Loucy (cell line): Measurements from ENCODE around the gene IGSF22.

Experiments
- H2AFZ ChIP-seq: fragments of 200-600 bp; sonication (generic); 2 replicates; pipeline ENCODE4 v1.6.0; 2016; ENCODE audit warnings: antibody characterized with exemption, mild to moderate bottlenecking, low read length, moderate library complexity
- H3F3A ChIP-seq: fragments of 200-600 bp; 2 replicates; pipeline ENCODE4 v1.6.0; 2016; ENCODE audit warnings: antibody characterized with exemption, low read depth, mild to moderate bottlenecking
- H3K27me3 ChIP-seq: fragments of 200-600 bp; sonication (generic); 2 replicates; pipeline ENCODE4 v1.6.1; 2014; ENCODE audit warnings: low read length, mild to moderate bottlenecking; ENCODE audit not compliant: insufficient read depth, poor library complexity, severe bottlenecking
- H3K36me3 ChIP-seq: fragments of 200-600 bp; sonication (generic); 2 replicates; pipeline ENCODE4 v1.6.1; 2016; ENCODE audit warnings: low read length; ENCODE audit not compliant: insufficient read depth
- H3K4me1 ChIP-seq: fragments of 200-600 bp; sonication (generic); 2 replicates; pipeline ENCODE4 v1.5.1; 2014; ENCODE audit warnings: low read length, mild to moderate bottlenecking; ENCODE audit not compliant: insufficient read depth, poor library complexity, severe bottlenecking
- H3K4me2 ChIP-seq: fragments of 200-600 bp; sonication (generic); 2 replicates; pipeline ENCODE4 v1.6.0; 2014; ENCODE audit warnings: antibody characterized with exemption, low read length, low read depth, mild to moderate bottlenecking; ENCODE audit not compliant: poor library complexity, severe bottlenecking
- H3K4me3 ChIP-seq: fragments of 200-600 bp; sonication (generic); 2 replicates; pipeline ENCODE4 v1.5.1; 2014; ENCODE audit warnings: low read length, mild to moderate bottlenecking, mixed read lengths; ENCODE audit not compliant: poor library complexity, severe bottlenecking
- H3K79me2 ChIP-seq: fragments of 200-600 bp; sonication (generic); 2 replicates; pipeline ENCODE4 v1.6.1; 2014; ENCODE audit warnings: low read length; ENCODE audit not compliant: insufficient read depth
- H3K9ac ChIP-seq: fragments of 200-600 bp; sonication (generic); 2 replicates; pipeline ENCODE4 v1.6.0; 2014; ENCODE audit warnings: mild to moderate bottlenecking, low read depth, low read length, moderate library complexity; ENCODE audit not compliant: poor library complexity, severe bottlenecking
- H3K9me2 ChIP-seq: fragments of 200-600 bp; sonication (generic); replicated peaks from 2 replicates; pipeline ENCODE4 v1.6.1; 2016; ENCODE audit warnings: low read depth, low read length, mixed read lengths
- H3K9me3 ChIP-seq: fragments of 200-600 bp; sonication (generic); 2 replicates; pipeline ENCODE4 v1.6.1; 2014; ENCODE audit warnings: mild to moderate bottlenecking, antibody characterized with exemption, low read length, low read depth; ENCODE audit not compliant: insufficient read depth
- H4K20me1 ChIP-seq: fragments of 200-600 bp; sonication (generic); 2 replicates; pipeline ENCODE4 v1.6.0; 2014; ENCODE audit warnings: antibody characterized with exemption, low read length, mild to moderate bottlenecking; ENCODE audit not compliant: insufficient read depth, poor library complexity, severe bottlenecking
- EZH2phosphoT487 ChIP-seq: fragments of 200-600 bp; IDR thresholded peaks from 2 replicates; pipeline ENCODE4 v1.6.1; 2018; ENCODE audit warnings: antibody characterized with exemption, mild to moderate bottlenecking, moderate library complexity, borderline replicate concordance
- TF ChIP-seq, protein P1 (sequence below): fragments of 200-600 bp; sonication (generic); conservative IDR thresholded peaks from 2 replicates; pipeline ENCODE4 v1.5.1; 2014; ENCODE audit warnings: mild to moderate bottlenecking, antibody characterized with exemption, low read length

The IGSF22 gene

DNA sequence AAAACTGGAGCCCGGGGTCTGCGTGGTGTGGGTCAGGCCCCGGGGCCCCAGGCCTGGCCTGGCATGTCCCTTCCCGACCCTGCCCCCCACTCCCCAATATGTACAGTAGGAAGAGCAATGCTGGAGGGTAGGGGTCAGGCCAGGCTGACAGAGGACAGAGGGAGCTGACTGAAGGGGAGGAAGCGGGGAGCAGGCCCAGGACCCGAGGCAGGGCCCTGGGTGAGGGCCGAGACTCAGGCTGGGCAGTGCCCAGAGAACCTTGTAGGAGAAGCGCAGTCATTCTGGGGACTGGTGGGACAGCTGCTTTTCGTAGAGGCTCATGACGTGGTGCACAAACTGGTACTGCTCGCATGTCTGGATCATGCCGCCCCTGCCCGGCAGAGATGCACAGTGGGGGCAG, 2.7 kb upstream of the IGSF22 start:
- Histone ChIP-seq H3K36me3 (no peaks in the 10 kb centered on the region), H3K9me3 (no peaks in the 10 kb centered on the region), H2AFZ (no peak overlapping the region), H3K4me1 (no peaks in the 10 kb centered on the region), H3K79me2 (no peaks in the 10 kb centered on the region), H3K27me3 (peaks cover 2% of the 10 kb centered on the region), H3K9me2 (no peaks in the 10 kb centered on the region), H3F3A (no peaks in the 10 kb centered on the region), H3K9ac (no peak overlapping the region), H3K4me3 (no peak overlapping the region), H3K4me2 (no peak overlapping the region), H4K20me1 (no peaks in the 10 kb centered on the region)
- TF ChIP-seq, protein P1, sequence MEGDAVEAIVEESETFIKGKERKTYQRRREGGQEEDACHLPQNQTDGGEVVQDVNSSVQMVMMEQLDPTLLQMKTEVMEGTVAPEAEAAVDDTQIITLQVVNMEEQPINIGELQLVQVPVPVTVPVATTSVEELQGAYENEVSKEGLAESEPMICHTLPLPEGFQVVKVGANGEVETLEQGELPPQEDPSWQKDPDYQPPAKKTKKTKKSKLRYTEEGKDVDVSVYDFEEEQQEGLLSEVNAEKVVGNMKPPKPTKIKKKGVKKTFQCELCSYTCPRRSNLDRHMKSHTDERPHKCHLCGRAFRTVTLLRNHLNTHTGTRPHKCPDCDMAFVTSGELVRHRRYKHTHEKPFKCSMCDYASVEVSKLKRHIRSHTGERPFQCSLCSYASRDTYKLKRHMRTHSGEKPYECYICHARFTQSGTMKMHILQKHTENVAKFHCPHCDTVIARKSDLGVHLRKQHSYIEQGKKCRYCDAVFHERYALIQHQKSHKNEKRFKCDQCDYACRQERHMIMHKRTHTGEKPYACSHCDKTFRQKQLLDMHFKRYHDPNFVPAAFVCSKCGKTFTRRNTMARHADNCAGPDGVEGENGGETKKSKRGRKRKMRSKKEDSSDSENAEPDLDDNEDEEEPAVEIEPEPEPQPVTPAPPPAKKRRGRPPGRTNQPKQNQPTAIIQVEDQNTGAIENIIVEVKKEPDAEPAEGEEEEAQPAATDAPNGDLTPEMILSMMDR: no peak
- no peak for TF ChIP-seq EZH2phosphoT487

DNA sequence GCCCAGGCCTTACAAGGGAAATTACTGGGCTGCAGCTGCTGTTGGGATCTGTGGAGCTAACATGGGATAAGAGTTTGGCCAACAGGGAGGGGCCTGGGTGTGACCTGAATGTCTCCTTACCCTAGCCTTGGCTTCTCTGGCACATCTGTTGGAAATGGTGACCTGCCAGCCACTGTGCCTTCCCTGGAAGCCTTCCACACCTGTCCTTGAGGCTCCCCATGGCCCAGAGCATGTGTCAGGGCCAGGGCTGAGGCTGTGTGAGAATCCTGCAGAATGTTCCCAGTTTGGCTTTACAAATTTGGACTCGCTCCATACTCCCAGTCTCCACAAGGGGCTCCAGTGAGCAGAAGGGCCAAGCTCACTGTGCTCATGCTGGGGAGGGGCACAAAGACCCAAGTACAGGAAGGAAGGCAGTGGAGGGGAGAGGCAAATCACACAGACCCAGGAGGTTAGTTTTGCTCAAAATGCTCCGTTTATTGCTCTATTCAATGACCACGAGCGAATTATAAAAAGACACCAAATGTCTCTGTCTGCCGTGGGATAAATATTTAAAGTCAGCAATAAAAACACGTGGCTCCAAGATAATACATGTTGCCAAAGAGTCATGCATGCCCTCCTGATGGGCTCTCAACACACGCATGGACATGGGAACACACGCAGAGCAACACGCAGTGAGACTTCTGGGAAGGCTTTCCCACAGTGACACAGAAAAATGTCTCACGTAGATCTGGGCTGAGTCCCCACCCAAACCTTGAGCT, 1.7 kb upstream of the IGSF22 start:
- Histone ChIP-seq H3K9me2 (no peaks in the 10 kb centered on the region), H3K9ac (no peak overlapping the region), H3F3A (no peaks in the 10 kb centered on the region), H3K4me1 (no peaks in the 10 kb centered on the region), H3K36me3 (no peaks in the 10 kb centered on the region), H2AFZ (peak overlapping the region; percentile 49), H3K27me3 (peaks cover 3% of the 10 kb centered on the region), H3K9me3 (no peaks in the 10 kb centered on the region), H3K4me2 (no peak overlapping the region), H3K4me3 (no peak overlapping the region), H3K79me2 (no peaks in the 10 kb centered on the region), H4K20me1 (no peaks in the 10 kb centered on the region)
- TF ChIP-seq EZH2phosphoT487: no peak
- TF ChIP-seq, protein P1: peak; percentile 87

DNA sequence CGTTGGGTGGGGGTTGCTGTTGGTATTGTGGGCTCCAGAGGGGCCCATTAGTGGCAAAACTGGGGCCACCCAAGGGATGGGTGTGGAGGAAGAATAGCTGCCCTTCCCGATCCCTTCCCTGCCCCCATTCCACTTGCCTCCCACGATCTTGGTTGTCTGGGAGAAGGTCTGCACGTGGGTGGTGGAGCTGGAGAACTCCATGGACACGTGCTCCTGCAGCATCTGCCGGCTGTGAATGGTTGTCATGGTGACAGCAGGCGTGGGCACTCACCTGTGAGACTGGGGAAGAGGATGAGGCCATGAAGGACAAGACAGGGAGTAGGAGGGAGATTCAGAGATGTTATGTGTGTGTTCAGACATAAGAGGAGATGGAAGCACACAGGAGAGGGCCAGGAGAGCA, 2.0 kb downstream of the IGSF22 start:
- Histone ChIP-seq H3F3A (no peaks in the 10 kb centered on the region), H3K9ac (no peak overlapping the region), H2AFZ (no peak overlapping the region), H4K20me1 (no peaks in the 10 kb centered on the region), H3K79me2 (no peaks in the 10 kb centered on the region), H3K4me3 (no peak overlapping the region), H3K9me3 (no peaks in the 10 kb centered on the region), H3K27me3 (peaks cover 28% of the 10 kb centered on the region), H3K36me3 (no peaks in the 10 kb centered on the region), H3K4me1 (peaks cover 8% of the 10 kb centered on the region), H3K4me2 (no peak overlapping the region), H3K9me2 (no peaks in the 10 kb centered on the region)
- TF ChIP-seq EZH2phosphoT487: no peak
- TF ChIP-seq, protein P1: no peak
